WTC11 (cell line): ENCODE results near the gene SFT2D2. TPM values are rescaled to one million over a fixed set of nuclear protein-coding genes. Genes with fewer than 3 reads are reported as not detected.

Experiments used
- ATAC-seq: fragments of 200-7000 bp; cut with Tn5 transposase; 2 replicates; pipeline ENCODE4 v1.10.0; 2021; ENCODE audit warnings: mild to moderate bottlenecking, moderate library complexity
- CTCF ChIA-PET: fragments of 300-600 bp; sonication (Branson Sonifier 250); formaldehyde crosslinking; loops from one replicate; lab custom pipeline; 2021; ENCODE audit warnings: antibody characterized with exemption; lab: Charles Lee
- POLR2A ChIA-PET: fragments of 350-600 bp; sonication (Branson Sonifier 250); formaldehyde crosslinking; loops from one replicate; lab custom pipeline; 2021; ENCODE audit warnings: antibody characterized with exemption; lab: Charles Lee
- DNase-seq: peaks from one replicate; pipeline ENCODE4 v3.0.0; 2021; ENCODE audit warnings: low spot score
- H3K27ac Mint-ChIP-seq: 2 replicates; pipeline ENCODE4 v1.8.0; 2021; ENCODE audit warnings: mixed read lengths
- H3K27me3 Mint-ChIP-seq: 2 replicates; pipeline ENCODE4 v1.8.0; 2021; ENCODE audit warnings: low read depth, mild to moderate bottlenecking, moderate library complexity, mixed read lengths
- H3K36me3 Mint-ChIP-seq: 2 replicates; pipeline ENCODE4 v1.8.0; 2021; ENCODE audit warnings: mixed read lengths
- H3K4me1 Mint-ChIP-seq: 2 replicates; pipeline ENCODE4 v1.8.0; 2022; ENCODE audit warnings: mixed read lengths
- H3K4me3 Mint-ChIP-seq: 2 replicates; pipeline ENCODE4 v1.8.0; 2021; ENCODE audit warnings: mild to moderate bottlenecking, moderate library complexity, mixed read lengths
- H3K9me3 Mint-ChIP-seq: 2 replicates; pipeline ENCODE4 v1.8.0; 2021; ENCODE audit warnings: mixed read lengths
- CBFB ChIP-seq: sonication (generic); formaldehyde crosslinking; IDR thresholded peaks from 2 replicates; pipeline ENCODE4 v1.8.1; 2022; ENCODE audit warnings: mild to moderate bottlenecking, low read depth, missing genetic modification reagents
- FOXJ3 ChIP-seq: sonication (generic); formaldehyde crosslinking; IDR thresholded peaks from 2 replicates; pipeline ENCODE4 v1.9.0; 2021; ENCODE audit warnings: missing genetic modification reagents, mild to moderate bottlenecking, borderline replicate concordance
- GTF2I ChIP-seq: fragments of 250-450 bp; sonication (Bioruptor Pico); conservative IDR thresholded peaks from 2 replicates; pipeline ENCODE4 v1.4.0; 2021; ENCODE audit warnings: mild to moderate bottlenecking
- JAZF1 ChIP-seq: fragments of 250-450 bp; sonication (Bioruptor Pico); IDR thresholded peaks from 2 replicates; pipeline ENCODE4 v1.9.0; 2021; ENCODE audit warnings: moderate library complexity, mild to moderate bottlenecking, inconsistent platforms
- MYBL2 ChIP-seq: sonication (generic); formaldehyde crosslinking; IDR thresholded peaks from 2 replicates; pipeline ENCODE4 v1.8.1; 2023; ENCODE audit warnings: mild to moderate bottlenecking, moderate library complexity, missing genetic modification reagents
- NFE2L1 ChIP-seq: sonication (generic); formaldehyde crosslinking; IDR thresholded peaks from 2 replicates; pipeline ENCODE4 v1.8.1; 2023; ENCODE audit warnings: missing genetic modification reagents
- NFYB ChIP-seq: sonication (generic); formaldehyde crosslinking; conservative IDR thresholded peaks from 2 replicates; pipeline ENCODE4 v1.8.0; 2022; ENCODE audit warnings: low read depth, missing genetic modification reagents
- NR3C1 ChIP-seq: sonication (generic); formaldehyde crosslinking; conservative IDR thresholded peaks from 2 replicates; pipeline ENCODE4 v1.8.1; 2023; ENCODE audit warnings: low read depth, mild to moderate bottlenecking, missing genetic modification reagents
- PREB ChIP-seq: sonication (generic); formaldehyde crosslinking; IDR thresholded peaks from 2 replicates; pipeline ENCODE4 v1.8.1; 2022; ENCODE audit warnings: mild to moderate bottlenecking, missing genetic modification reagents, moderate library complexity, borderline replicate concordance
- SMAD3 ChIP-seq: sonication (generic); formaldehyde crosslinking; IDR thresholded peaks from 2 replicates; pipeline ENCODE4 v1.8.0; 2022; ENCODE audit warnings: missing genetic modification reagents, mild to moderate bottlenecking, borderline replicate concordance
- ZNF232 ChIP-seq: sonication (generic); formaldehyde crosslinking; IDR thresholded peaks from 2 replicates; pipeline ENCODE4 v1.8.0; 2022; ENCODE audit warnings: mild to moderate bottlenecking, missing genetic modification reagents
- ZNF263 ChIP-seq: sonication (generic); formaldehyde crosslinking; IDR thresholded peaks from 2 replicates; pipeline ENCODE4 v1.8.1; 2022; ENCODE audit warnings: low read depth, mild to moderate bottlenecking, moderate library complexity, missing genetic modification reagents
- total RNA-seq: library from RNA; stranded (reverse); gene quantifications from 3 replicates; pipeline ENCODE4 v1.2.3, GENCODE V29; 2021
- TF ChIP-seq, protein P1 (sequence below): sonication (generic); formaldehyde crosslinking; IDR thresholded peaks from 2 replicates; pipeline ENCODE4 v1.8.0; 2022; ENCODE audit warnings: mild to moderate bottlenecking, missing genetic modification reagents
- TF ChIP-seq, protein P2 (sequence below): sonication (generic); formaldehyde crosslinking; IDR thresholded peaks from 2 replicates; pipeline ENCODE4 v1.8.1; 2022; ENCODE audit warnings: mild to moderate bottlenecking, moderate library complexity, missing genetic modification reagents
- TF ChIP-seq, protein P3 (sequence below): sonication (generic); formaldehyde crosslinking; IDR thresholded peaks from 2 replicates; pipeline ENCODE4 v1.8.0; 2022; ENCODE audit warnings: mild to moderate bottlenecking, missing genetic modification reagents
- TF ChIP-seq, protein P4 (sequence below): sonication (generic); formaldehyde crosslinking; IDR thresholded peaks from 2 replicates; pipeline ENCODE4 v1.8.1; 2023; ENCODE audit warnings: mild to moderate bottlenecking, moderate library complexity, missing genetic modification reagents
- TF ChIP-seq, protein P5 (sequence below): sonication (generic); formaldehyde crosslinking; IDR thresholded peaks from 2 replicates; pipeline ENCODE4 v1.8.1; 2023; ENCODE audit warnings: mild to moderate bottlenecking, missing genetic modification reagents, moderate library complexity
- TF ChIP-seq, protein P6 (sequence below): sonication (generic); formaldehyde crosslinking; IDR thresholded peaks from 2 replicates; pipeline ENCODE4 v1.8.0; 2022; ENCODE audit warnings: mild to moderate bottlenecking, missing genetic modification reagents
- TF ChIP-seq, protein P7 (sequence below): fragments of 250-450 bp; sonication (Bioruptor Pico); IDR thresholded peaks from 2 replicates; pipeline ENCODE4 v1.9.0; 2021; ENCODE audit warnings: mild to moderate bottlenecking, borderline replicate concordance

The SFT2D2 gene
- total RNA-seq, 1 experiment from 2014 or later = 23.2 TPM

DNA sequence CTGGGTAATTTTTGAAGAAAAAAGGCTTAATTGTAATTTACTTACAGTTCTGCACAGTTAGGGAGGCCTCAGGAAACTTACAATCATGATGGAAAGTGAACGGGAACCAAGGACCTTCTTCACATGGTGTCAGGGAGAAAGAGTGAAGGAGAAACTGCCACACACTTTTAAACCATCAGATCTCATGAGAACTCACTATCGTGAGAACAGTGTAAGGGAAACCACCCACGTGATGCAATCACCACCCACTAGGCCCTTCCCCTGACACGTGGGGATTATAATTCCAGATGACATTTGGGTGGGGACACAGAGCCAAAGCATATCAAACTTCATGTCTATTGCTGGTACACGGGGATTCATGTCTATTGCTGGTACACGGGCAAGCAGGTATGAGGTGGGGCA, 5.3 kb upstream of the SFT2D2 start:
- ATAC-seq = no peak
- no peak overlapping the region for H3K4me3 Mint-ChIP-seq
- ChIA-PET POLR2A (no interaction called here), CTCF (no interaction called here)
- peaks cover 10% of the 10 kb centered on the region for H3K27me3 Mint-ChIP-seq
- no peak for DNase-seq
- no peak overlapping the region for H3K27ac Mint-ChIP-seq
- peaks cover 22% of the 10 kb centered on the region for H3K9me3 Mint-ChIP-seq
- peaks cover 34% of the 10 kb centered on the region for H3K4me1 Mint-ChIP-seq
- H3K36me3 Mint-ChIP-seq = peaks cover 12% of the 10 kb centered on the region; the same call in 1 of the 2 replicates
- no peak for TF ChIP-seq JAZF1
- TF ChIP-seq PREB (CRISPR knock-in tag) = no peak
- TF ChIP-seq, protein P1, sequence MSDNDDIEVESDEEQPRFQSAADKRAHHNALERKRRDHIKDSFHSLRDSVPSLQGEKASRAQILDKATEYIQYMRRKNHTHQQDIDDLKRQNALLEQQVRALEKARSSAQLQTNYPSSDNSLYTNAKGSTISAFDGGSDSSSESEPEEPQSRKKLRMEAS (CRISPR knock-in tag) = no peak
- TF ChIP-seq, protein P2, sequence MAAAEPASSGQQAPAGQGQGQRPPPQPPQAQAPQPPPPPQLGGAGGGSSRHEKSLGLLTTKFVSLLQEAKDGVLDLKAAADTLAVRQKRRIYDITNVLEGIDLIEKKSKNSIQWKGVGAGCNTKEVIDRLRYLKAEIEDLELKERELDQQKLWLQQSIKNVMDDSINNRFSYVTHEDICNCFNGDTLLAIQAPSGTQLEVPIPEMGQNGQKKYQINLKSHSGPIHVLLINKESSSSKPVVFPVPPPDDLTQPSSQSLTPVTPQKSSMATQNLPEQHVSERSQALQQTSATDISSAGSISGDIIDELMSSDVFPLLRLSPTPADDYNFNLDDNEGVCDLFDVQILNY (CRISPR knock-in tag) = no peak
- TF ChIP-seq, protein P3, sequence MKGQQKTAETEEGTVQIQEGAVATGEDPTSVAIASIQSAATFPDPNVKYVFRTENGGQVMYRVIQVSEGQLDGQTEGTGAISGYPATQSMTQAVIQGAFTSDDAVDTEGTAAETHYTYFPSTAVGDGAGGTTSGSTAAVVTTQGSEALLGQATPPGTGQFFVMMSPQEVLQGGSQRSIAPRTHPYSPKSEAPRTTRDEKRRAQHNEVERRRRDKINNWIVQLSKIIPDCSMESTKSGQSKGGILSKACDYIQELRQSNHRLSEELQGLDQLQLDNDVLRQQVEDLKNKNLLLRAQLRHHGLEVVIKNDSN (CRISPR knock-in tag) = no peak
- no peak for TF ChIP-seq NFYB
- TF ChIP-seq ZNF232 (CRISPR knock-in tag) = no peak
- no peak for TF ChIP-seq NFE2L1 (CRISPR knock-in tag)
- TF ChIP-seq, protein P4, sequence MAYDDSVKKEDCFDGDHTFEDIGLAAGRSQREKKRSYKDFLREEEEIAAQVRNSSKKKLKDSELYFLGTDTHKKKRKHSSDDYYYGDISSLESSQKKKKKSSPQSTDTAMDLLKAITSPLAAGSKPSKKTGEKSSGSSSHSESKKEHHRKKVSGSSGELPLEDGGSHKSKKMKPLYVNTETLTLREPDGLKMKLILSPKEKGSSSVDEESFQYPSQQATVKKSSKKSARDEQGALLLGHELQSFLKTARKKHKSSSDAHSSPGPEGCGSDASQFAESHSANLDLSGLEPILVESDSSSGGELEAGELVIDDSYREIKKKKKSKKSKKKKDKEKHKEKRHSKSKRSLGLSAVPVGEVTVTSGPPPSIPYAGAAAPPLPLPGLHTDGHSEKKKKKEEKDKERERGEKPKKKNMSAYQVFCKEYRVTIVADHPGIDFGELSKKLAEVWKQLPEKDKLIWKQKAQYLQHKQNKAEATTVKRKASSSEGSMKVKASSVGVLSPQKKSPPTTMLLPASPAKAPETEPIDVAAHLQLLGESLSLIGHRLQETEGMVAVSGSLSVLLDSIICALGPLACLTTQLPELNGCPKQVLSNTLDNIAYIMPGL = no peak
- TF ChIP-seq FOXJ3 = no peak
- TF ChIP-seq CBFB (CRISPR knock-in tag) = no peak
- no peak for TF ChIP-seq NR3C1
- TF ChIP-seq, protein P5, sequence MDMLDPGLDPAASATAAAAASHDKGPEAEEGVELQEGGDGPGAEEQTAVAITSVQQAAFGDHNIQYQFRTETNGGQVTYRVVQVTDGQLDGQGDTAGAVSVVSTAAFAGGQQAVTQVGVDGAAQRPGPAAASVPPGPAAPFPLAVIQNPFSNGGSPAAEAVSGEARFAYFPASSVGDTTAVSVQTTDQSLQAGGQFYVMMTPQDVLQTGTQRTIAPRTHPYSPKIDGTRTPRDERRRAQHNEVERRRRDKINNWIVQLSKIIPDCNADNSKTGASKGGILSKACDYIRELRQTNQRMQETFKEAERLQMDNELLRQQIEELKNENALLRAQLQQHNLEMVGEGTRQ (CRISPR knock-in tag) = no peak
- no peak for TF ChIP-seq SMAD3
- TF ChIP-seq GTF2I (CRISPR knock-in tag) = no peak
- TF ChIP-seq, protein P6, sequence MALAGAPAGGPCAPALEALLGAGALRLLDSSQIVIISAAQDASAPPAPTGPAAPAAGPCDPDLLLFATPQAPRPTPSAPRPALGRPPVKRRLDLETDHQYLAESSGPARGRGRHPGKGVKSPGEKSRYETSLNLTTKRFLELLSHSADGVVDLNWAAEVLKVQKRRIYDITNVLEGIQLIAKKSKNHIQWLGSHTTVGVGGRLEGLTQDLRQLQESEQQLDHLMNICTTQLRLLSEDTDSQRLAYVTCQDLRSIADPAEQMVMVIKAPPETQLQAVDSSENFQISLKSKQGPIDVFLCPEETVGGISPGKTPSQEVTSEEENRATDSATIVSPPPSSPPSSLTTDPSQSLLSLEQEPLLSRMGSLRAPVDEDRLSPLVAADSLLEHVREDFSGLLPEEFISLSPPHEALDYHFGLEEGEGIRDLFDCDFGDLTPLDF (CRISPR knock-in tag) = no peak
- no peak for TF ChIP-seq ZNF263 (CRISPR knock-in tag)
- TF ChIP-seq, protein P7, sequence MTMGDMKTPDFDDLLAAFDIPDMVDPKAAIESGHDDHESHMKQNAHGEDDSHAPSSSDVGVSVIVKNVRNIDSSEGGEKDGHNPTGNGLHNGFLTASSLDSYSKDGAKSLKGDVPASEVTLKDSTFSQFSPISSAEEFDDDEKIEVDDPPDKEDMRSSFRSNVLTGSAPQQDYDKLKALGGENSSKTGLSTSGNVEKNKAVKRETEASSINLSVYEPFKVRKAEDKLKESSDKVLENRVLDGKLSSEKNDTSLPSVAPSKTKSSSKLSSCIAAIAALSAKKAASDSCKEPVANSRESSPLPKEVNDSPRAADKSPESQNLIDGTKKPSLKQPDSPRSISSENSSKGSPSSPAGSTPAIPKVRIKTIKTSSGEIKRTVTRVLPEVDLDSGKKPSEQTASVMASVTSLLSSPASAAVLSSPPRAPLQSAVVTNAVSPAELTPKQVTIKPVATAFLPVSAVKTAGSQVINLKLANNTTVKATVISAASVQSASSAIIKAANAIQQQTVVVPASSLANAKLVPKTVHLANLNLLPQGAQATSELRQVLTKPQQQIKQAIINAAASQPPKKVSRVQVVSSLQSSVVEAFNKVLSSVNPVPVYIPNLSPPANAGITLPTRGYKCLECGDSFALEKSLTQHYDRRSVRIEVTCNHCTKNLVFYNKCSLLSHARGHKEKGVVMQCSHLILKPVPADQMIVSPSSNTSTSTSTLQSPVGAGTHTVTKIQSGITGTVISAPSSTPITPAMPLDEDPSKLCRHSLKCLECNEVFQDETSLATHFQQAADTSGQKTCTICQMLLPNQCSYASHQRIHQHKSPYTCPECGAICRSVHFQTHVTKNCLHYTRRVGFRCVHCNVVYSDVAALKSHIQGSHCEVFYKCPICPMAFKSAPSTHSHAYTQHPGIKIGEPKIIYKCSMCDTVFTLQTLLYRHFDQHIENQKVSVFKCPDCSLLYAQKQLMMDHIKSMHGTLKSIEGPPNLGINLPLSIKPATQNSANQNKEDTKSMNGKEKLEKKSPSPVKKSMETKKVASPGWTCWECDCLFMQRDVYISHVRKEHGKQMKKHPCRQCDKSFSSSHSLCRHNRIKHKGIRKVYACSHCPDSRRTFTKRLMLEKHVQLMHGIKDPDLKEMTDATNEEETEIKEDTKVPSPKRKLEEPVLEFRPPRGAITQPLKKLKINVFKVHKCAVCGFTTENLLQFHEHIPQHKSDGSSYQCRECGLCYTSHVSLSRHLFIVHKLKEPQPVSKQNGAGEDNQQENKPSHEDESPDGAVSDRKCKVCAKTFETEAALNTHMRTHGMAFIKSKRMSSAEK (CRISPR knock-in tag) = no peak
- TF ChIP-seq MYBL2 (CRISPR knock-in tag) = no peak
